GM12891 (cell line): Measurements from ENCODE around the gene SEC14L5.
"Not testable (repeated sequence)": the region's sequence is repeated elsewhere in the genome, so short reads cannot be mapped to it uniquely, and the experiment has no call there.

ENCODE experiments used
- DNase-seq: peaks from one replicate; pipeline ENCODE4 v3.0.0; 2011; ENCODE audit warnings: low spot score; ENCODE audit not compliant: insufficient read length
- FAIRE-seq: peaks from 2 replicates; lab custom pipeline; 2011; peaks lifted over from hg19 to GRCh38; lab: Jason Lieb, UNC
- PAX5 ChIP-seq: IDR thresholded peaks from 2 replicates; pipeline ENCODE4 v1.6.1; 2011; ENCODE audit warnings: low read length, moderate library complexity, mild to moderate bottlenecking; ENCODE audit not compliant: insufficient read depth, severe bottlenecking
- POLR2A ChIP-seq: IDR thresholded peaks from 2 replicates; pipeline ENCODE4 v1.6.1; 2011; ENCODE audit warnings: low read depth, low read length, control low read depth
- POLR2AphosphoS5 ChIP-seq: IDR thresholded peaks from 2 replicates; pipeline ENCODE4 v1.6.1; 2011; ENCODE audit warnings: low read depth, low read length, control low read depth
- POU2F2 ChIP-seq: IDR thresholded peaks from 2 replicates; pipeline ENCODE4 v1.6.1; 2011; ENCODE audit warnings: low read depth, mild to moderate bottlenecking, control low read depth, low read length, moderate library complexity
- SPI1 ChIP-seq: IDR thresholded peaks from 2 replicates; pipeline ENCODE4 v1.6.1; 2011; ENCODE audit warnings: low read depth, low read length, control low read depth
- TAF1 ChIP-seq: IDR thresholded peaks from 2 replicates; pipeline ENCODE4 v1.6.1; 2011; ENCODE audit warnings: low read depth, low read length, control low read depth

The SEC14L5 gene

DNA sequence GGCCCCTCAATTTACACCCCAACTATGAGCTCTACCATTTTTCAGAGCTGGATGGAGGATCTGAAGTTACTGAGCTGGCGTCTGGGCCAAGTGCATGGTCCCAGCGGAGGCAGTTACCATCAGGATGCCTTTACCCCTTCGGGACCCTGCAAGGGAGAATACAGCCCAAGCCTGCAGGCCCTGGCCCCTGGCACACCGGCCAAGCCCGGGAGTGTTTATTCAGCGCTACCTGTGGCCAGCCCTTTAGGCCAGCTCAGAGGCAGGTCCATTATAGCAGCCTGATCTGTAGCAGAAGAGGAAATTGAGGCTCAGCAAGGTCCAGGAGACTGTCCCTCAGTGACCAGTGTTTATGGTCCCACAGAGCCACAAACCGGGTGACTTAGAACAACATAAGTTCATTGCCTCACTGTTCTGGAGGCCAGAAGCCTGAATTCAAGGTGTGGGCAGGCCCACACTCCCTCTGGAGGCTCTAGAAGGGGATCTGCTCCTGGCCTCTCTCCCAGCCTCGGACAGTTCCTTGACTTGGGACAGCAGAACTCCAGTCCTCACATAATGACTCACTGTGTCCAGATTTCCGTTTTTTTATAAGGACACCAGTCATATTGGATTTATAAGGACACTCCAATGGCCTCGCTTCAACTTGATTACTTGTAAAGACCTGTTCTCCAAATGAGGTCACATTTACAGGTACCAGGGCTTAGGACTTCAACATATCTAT lies 8.8 kb downstream of the SEC14L5 start:
- FAIRE-seq: no peak
- TF ChIP-seq POLR2AphosphoS5 (no peak), TAF1 (no peak), SPI1 (no peak), PAX5 (no peak), POLR2A (no peak), POU2F2 (no peak)
- DNase-seq: no peak

DNA sequence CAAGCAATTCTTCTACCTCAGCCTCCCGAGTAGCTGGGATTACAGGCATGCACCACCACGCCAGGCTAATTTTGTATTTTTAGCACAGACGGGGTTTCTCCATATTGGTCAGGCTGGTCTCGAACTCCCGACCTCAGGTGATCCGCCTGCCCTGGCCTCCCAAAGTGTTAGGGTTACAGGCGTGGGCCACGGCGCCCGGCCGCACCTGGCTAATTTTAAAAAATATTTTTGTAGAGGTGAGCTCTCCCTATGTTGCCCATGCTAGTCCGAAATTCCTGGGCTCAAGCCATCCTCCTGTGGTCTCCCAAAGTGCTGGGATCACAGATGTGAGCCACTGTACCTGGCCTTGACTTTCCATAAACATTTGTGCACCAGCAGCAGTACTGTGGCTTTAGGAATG lies 10.1 kb downstream of the SEC14L5 start:
- DNase-seq, FAIRE-seq: not testable (repeated sequence)

GRCh38 chr16:4968879-4969483 lies 10.9 kb downstream of the SEC14L5 start:
- FAIRE-seq (no peak), DNase-seq (no peak)
- TF ChIP-seq POLR2A (no peak), POU2F2 (no peak), SPI1 (no peak), POLR2AphosphoS5 (no peak), PAX5 (no peak), TAF1 (no peak)

DNA sequence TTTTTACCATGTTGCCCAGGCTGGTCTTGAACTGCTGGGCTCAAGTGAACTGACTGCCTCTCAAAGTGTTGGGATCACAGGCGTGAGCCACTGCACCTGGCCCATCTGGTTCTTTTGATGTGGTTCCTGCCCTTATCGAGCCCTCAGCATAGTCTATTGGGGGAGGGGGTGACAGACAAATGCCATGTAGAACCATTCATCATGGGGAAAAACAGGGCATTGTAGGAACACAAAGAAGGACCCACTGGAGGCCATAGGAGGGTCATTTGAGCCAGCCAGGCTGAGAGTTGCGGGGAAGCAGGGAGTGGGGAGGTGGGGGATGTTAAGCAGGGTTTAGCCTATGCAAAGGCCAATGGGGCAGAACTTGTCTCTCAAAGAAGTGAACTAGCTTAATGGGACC lies 11.9 kb downstream of the SEC14L5 start:
- DNase-seq: no peak
- no peak for FAIRE-seq
- no peak for TF ChIP-seq POLR2AphosphoS5
- TF ChIP-seq POU2F2: no peak
- no peak for TF ChIP-seq POLR2A
- no peak for TF ChIP-seq PAX5
- TF ChIP-seq SPI1: no peak
- no peak for TF ChIP-seq TAF1

DNA sequence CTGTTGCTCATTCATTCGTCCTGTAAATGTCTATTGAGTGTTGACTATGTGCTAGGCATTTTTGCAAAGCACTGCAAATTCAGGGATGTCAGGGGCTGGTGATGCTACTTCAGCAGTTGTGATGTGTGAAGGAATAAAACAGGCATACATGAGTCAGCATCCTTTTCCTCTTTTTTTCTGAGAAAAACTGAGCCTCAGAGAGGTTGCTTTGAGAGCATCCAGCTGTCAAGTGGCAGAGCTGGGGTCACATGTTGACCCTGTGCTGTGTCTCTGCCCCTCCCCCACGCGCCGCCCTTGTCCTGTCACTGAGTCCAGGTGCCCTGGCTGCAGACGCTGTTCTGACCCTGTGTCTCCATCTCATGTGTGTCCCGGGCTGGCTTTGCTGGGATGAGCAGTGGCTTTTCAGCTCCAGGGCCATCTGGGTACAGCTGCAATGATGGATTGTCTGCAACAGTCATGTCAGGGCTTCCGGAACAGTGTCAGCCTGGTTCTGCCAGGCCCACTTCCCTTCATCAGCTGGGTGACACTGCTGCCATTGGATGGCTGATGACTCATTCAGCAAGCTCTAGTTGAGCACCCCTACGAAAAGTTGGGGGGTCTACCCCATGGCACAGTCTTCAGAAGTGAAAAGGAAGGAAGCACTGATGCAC lies 14.9 kb downstream of the SEC14L5 start:
- TF ChIP-seq TAF1 (no peak), SPI1 (no peak), POLR2A (no peak), PAX5 (no peak), POLR2AphosphoS5 (no peak), POU2F2 (no peak)
- FAIRE-seq: no peak
- DNase-seq: no peak

DNA sequence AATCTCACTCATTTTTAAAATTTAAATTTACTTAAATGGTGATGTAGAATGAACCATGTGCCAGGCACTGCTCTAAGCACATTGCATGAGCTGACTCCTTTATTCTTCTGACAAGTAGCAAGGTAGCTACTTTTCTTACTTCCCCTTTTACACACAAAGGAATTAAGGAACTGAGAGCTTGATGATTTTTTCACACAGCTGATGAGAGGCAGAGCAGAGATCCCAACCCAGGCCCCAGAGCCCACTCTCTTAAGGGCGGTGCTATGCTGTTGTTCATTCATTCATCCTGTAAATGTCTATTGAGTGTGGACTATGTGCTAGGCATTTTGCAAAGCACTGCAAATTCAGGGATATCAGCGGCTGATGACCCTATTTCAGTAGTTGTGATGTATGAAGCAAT lies 17.9 kb downstream of the SEC14L5 start:
- DNase-seq (peak; percentile 86), FAIRE-seq (peak; percentile 57)

GRCh38 chr16:4976611-4977145 lies 18.5 kb downstream of the SEC14L5 start:
- FAIRE-seq (no peak), DNase-seq (no peak)
- TF ChIP-seq PAX5 (no peak), POU2F2 (no peak), SPI1 (no peak), POLR2AphosphoS5 (no peak)

More for the DNA sequence above, 17.9 kb downstream of the SEC14L5 start:
- TF ChIP-seq SPI1 (peak; percentile 98), TAF1 (no peak), POLR2A (no peak), POU2F2 (no peak), PAX5 (no peak)

- DNase-seq (no peak), FAIRE-seq (no peak)
- TF ChIP-seq SPI1: no peak
- no peak for TF ChIP-seq TAF1
- TF ChIP-seq PAX5: no peak
- no peak for TF ChIP-seq POU2F2
- no peak for TF ChIP-seq POLR2A
- TF ChIP-seq POLR2AphosphoS5: no peak
These were observed 21.0 kb downstream of the SEC14L5 start for GRCh38 chr16:4979164-4979563.
